ENCODE data around the gene TMEM18. TPM values are rescaled to one million over a fixed set of nuclear protein-coding genes. Genes with fewer than 3 reads are reported as not detected.

TMEM18 gene
- total RNA-seq, 4 donors from 2014 or later, result 10.8 to 49.7 (median 34.3) TPM

- Histone ChIP-seq H3K27me3 (no peaks in the 10 kb centered on the region), H3K27ac (no peak overlapping the region), H3K4me3 (no peak overlapping the region), H3K9me3 (no peaks in the 10 kb centered on the region), H3K4me1 (no peaks in the 10 kb centered on the region), H3K36me3 (no peaks in the 10 kb centered on the region)
- no peak for TF ChIP-seq POLR2A (IDR thresholded peaks at IDR 0.05)
- no peak for TF ChIP-seq CTCF (IDR thresholded peaks at IDR 0.05)
- intact Hi-C loops (cut with DNase I; ENCODE audit: low total_unique reads), result no loop called here
- no peak for DNase-seq
Measured at GRCh38 chr2:626491-627339, 50.5 kb downstream of the TMEM18 start.

DNA sequence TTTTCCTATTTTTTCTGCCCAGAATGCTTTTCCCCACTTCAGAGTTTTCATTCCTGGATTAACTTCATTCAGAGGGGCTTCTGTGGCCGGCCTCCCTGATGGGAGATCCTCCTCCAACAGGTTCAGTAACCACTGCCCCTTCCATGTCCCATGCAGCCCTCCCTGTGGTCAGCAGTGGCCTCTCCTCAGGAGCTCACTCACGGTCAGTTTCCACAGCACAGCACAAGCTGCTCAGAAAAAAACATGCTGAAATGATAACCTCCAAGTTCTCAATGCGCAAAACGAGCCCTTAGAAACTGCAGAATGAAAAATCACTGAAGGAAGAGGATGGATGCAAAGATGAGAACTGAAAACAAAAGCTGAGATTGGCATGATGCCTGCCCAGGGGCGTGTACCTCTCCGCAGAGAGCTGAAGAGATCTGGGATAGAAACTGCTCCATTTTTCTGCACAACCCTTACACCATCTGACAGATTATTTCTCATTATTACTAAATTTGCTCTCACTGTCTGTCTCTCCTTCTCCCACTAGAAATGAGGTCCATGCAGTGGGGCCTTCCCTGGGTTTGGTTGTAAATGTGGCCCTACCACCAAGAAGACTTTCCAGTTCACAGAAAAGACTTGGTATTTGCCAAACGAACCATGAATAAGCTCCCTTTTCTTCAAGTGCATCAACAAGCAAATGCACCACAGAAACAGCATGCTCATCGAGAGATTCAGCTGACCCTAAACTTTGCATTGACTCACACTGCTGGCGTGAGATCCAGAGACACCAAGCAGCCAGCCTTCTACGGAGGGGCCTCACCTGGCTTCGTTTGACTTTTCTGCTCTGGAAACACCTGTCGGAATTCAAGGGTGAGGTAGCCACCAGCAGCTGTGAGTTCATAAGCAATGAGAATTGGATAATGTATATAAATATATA, 51.5 kb downstream of the TMEM18 start:
- DNase-seq, result no peak
- TF ChIP-seq CTCF (IDR thresholded peaks at IDR 0.05) (no peak), POLR2A (IDR thresholded peaks at IDR 0.05) (no peak)
- H3K27ac ChIP-seq, result no peak overlapping the region
- no peaks in the 10 kb centered on the region for H3K27me3 ChIP-seq
- no peaks in the 10 kb centered on the region for H3K9me3 ChIP-seq
- intact Hi-C loops (cut with DNase I; ENCODE audit: low total_unique reads), result no loop called here
- H3K36me3 ChIP-seq, result no peaks in the 10 kb centered on the region
- H3K4me3 ChIP-seq, result no peak overlapping the region
- H3K4me1 ChIP-seq, result no peaks in the 10 kb centered on the region

- Histone ChIP-seq H3K27me3 (no peaks in the 10 kb centered on the region), H3K4me3 (no peak overlapping the region), H3K9me3 (no peaks in the 10 kb centered on the region), H3K27ac (no peak overlapping the region), H3K4me1 (no peaks in the 10 kb centered on the region), H3K36me3 (no peaks in the 10 kb centered on the region)
- TF ChIP-seq POLR2A (IDR thresholded peaks at IDR 0.05) (no peak), CTCF (IDR thresholded peaks at IDR 0.05) (no peak)
- intact Hi-C loops (cut with DNase I; ENCODE audit: low total_unique reads), result no loop called here
- DNase-seq, result no peak
Measured at GRCh38 chr2:624551-625347, 52.5 kb downstream of the TMEM18 start.

DNA sequence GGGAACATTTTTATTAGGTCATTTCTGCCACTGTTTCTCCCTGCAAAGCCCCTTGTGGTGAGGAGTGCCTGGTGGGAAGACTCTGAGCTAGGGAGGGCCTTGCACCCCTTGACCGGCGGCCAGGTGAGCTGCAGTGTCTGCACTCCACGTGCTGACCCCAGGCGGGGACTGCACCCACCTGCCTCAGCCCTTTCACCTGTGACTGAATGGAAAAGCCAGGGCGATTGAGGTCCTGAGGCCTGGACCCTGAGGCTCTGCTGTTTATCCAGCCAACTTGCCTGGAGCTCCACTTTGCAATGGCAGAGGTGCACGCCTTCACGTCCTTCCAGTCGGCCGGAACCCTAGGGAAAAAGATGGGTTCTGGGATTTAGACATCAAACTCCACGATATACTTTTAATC, 53.1 kb downstream of the TMEM18 start:
- H3K36me3 ChIP-seq, result no peaks in the 10 kb centered on the region
- H3K4me3 ChIP-seq, result no peak overlapping the region
- H3K4me1 ChIP-seq, result no peaks in the 10 kb centered on the region
- H3K27me3 ChIP-seq, result no peaks in the 10 kb centered on the region
- DNase-seq, result no peak
- intact Hi-C loops (cut with DNase I; ENCODE audit: low total_unique reads), result no loop called here
- no peak for TF ChIP-seq CTCF (IDR thresholded peaks at IDR 0.05)
- no peak for TF ChIP-seq POLR2A (IDR thresholded peaks at IDR 0.05)
- no peak overlapping the region for H3K27ac ChIP-seq
- H3K9me3 ChIP-seq, result no peaks in the 10 kb centered on the region
